ENCODE measurements around the gene TMEM271.
"Not testable (repeated sequence)": the region's sequence is repeated elsewhere in the genome, so short reads cannot be mapped to it uniquely, and the experiment has no call there.

The TMEM271 gene

GRCh38 chr4:610411-611261 is 34.5 kb upstream of the TMEM271 start:
- no peak for DNase-seq (ENCODE audit: low read depth)

DNA sequence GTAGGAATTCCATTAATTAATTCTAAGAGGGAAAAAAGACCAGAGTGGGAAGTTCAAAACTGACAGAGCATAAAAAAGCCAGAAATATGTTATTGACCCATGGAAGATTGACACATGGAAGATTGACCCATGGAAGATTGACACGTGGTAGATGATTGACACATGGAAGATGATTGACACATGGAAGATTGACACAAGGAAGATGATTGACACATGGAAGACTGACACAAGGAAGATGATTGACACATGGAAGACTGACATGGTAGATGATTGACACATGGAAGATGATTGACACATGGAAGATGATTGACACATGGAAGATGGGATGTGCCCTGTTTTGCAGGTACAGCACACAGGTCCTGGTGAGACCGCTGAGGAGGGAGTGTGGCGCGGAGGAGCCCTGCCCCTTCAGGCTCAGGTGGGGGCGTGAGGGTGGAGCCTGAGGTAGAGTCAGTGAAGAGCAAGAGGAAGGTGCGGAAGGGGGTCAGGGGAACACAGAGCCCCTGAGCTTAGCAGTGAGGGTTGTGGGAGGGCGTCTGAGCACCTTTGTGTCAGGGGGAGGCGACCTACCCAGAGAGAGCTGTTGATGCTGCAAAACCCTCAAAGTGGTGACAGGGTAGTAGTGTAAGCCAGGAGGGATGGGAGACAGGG is 33.4 kb upstream of the TMEM271 start:
- DNase-seq (ENCODE audit: low read depth): no peak

- DNase-seq (ENCODE audit: low read depth): no peak
Observed at GRCh38 chr4:608236-608635, 32.1 kb upstream of the TMEM271 start.

DNA sequence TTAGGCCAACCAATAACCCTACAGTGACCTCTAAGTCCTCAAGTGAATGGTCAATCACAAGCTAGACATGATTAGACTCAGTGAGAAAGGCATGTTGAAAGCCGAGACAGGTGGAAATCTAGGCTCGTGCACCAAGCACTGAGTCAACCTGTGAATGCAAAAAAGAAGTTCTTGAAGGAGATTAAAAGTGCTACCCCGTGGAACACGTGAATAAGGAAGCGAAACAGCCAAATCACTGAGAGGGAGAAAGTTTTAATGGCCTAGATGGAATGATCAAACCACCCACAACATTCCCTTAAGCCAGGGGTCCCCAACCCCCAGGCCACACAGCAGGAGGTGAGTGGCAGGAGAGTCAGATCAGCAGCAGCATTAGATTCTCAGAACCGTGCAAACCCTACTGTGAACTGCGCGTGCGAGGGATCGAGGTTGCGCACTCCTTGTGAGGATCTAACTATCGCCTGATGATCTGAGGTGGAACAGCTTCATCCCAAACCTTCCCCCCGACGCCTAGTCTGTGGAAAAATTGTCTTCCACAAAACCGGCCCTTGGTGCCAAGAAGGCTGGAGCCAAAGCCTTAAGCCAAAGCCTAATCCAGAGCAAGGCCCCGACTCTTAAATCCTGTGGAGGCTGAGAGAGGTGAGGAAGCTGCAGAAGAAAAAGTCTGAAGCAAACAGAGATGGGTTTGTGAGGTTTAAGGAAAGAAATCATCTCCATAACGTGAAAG is 29.8 kb upstream of the TMEM271 start:
- DNase-seq (ENCODE audit: low read depth): no peak

- no peak for DNase-seq (ENCODE audit: low read depth)
Observed at GRCh38 chr4:604131-604530, 28.0 kb upstream of the TMEM271 start.

GRCh38 chr4:602559-602942 is 26.5 kb upstream of the TMEM271 start:
- no peak for DNase-seq (ENCODE audit: low read depth)

GRCh38 chr4:601612-602558 is 25.8 kb upstream of the TMEM271 start:
- no peak for DNase-seq (ENCODE audit: low read depth)

- DNase-seq (ENCODE audit: low read depth): no peak
Observed at GRCh38 chr4:600850-601515, 24.9 kb upstream of the TMEM271 start.

GRCh38 chr4:600166-600565 is 24.1 kb upstream of the TMEM271 start:
- DNase-seq (ENCODE audit: low read depth): no peak

DNA sequence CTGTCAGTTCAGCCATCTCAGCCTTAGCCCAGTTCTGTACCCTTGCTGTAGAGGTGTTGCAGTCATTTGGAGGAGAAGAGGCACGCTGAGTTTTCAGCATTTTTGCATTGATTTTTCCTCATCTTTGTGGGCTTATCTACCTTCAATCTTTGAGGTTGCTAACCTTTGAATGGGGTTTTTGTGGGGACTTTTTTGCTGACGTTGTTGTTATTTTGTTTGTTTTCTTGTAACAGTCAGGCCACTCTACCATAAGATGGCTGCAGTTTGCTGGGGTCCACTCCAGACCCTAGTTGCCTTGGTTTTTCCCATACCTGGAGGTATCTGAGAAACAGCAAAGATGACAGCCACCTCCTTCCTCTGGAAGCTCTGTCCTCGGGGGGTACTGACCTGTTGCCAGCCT is 22.8 kb upstream of the TMEM271 start:
- DNase-seq (ENCODE audit: low read depth): no peak

GRCh38 chr4:592825-593520 is 16.9 kb upstream of the TMEM271 start:
- no peak for DNase-seq (ENCODE audit: low read depth)

DNA sequence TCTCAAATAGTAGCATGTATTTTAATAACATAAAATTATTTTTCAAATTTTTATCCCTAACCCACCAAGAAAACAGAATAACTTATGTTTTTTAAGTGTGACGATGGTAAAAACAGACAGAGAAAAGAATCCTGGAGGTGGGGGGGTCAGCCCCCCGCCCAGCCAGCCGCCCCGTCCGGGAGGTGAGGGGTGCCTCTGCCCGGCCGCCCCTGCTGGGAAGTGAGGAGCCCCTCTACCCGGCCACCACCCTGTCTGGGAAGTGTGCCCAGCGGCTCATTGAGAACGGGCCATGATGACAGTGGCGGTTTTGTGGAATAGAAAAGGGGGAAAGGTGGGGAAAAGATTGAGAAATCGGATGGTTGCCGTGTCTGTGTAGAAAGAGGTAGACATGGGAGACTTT is 16.1 kb upstream of the TMEM271 start:
- DNase-seq (ENCODE audit: low read depth): not testable (repeated sequence)

GRCh38 chr4:590313-590841 is 14.3 kb upstream of the TMEM271 start:
- no peak for DNase-seq (ENCODE audit: low read depth)

GRCh38 chr4:589219-589963 is 13.3 kb upstream of the TMEM271 start:
- DNase-seq (ENCODE audit: low read depth): no peak

DNA sequence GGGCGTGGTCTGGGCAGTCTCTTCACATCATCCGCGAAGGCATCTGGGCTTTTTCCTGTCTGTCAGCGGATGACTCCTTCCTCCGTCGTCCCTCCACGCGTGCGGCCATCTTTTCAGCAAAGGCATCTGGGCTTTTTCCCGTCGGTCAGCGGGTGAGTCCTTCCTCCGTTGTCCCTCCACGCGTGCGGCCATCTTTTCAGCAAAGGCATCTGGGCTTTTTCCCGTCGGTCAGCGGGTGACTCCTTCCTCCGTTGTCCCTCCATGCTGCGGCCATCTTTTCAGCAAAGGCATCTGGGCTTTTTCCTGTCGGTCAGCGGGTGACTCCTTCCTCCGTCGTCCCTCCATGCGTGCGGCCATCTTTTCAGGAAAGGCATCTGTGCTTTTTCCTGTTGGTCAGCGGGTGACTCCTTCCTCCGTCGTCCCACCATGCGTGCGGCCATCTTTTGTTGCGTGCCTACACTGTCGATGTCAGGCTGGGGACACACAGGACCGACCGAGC is 12.3 kb upstream of the TMEM271 start:
- no peak for DNase-seq (ENCODE audit: low read depth)

GRCh38 chr4:587671-588350 is 11.7 kb upstream of the TMEM271 start:
- no peak for DNase-seq (ENCODE audit: low read depth)

DNA sequence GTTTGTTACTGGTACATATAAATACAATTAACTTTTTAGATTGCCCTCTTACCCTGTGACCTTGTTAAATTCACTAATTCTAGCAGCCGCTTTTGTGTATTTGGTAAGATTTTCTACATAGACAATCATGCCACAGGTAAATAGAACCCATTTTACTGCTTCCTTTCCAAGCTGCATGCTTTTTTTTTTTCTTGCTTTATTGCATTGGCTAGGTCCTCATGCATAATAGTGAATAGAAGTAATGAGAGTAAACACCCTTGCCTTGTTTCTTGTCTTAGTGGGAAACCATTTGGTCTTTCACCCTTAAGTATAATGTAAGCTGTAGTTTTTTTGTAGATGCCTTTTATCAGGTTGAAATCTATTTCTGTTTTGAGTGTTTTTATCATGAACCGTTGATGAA is 7.7 kb upstream of the TMEM271 start:
- no peak for DNase-seq (ENCODE audit: low read depth)

DNA sequence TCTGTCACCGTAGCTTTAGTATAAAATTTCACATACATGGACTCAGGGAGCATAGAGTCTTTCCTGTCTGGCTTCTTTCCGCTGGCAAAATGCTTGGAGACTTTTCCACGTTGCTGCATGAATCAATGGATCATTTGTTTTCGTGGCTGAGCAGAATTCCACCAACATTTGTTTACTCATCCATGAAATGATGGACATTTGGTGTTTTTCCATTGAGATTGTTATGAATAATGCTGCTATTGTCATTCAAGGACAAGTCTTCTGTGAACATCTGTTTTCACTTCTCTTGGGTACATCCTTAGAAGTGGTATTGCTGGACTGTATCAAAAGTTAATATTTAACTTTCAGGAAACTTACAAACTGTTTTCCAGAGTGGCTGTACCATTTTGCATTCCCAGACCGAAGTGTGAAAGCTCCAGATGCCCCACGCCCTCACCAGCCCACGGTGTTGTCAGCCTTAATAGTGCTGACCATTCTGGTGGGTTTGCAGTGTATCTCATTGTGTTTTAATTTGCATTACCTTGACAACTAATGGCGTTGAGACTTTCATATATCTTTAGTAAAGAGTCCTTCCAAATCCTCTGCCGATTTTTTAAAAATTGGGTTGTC is 5.8 kb upstream of the TMEM271 start:
- no peak for DNase-seq (ENCODE audit: low read depth)

All from T-helper 22 cell (primary cell).